Stimulated activated naive CD4-positive, alpha-beta T cell (primary cell): ENCODE data around the gene NUDT11.
"Not testable (repeated sequence)": the region's sequence is repeated elsewhere in the genome, so short reads cannot be mapped to it uniquely, and the experiment has no call there.

ENCODE experiments used
- DNase-seq, 6 experiments: peaks; one replicate each; lab custom pipeline; 2025; lab: John Stamatoyannopoulos, UW

NUDT11 gene

DNA sequence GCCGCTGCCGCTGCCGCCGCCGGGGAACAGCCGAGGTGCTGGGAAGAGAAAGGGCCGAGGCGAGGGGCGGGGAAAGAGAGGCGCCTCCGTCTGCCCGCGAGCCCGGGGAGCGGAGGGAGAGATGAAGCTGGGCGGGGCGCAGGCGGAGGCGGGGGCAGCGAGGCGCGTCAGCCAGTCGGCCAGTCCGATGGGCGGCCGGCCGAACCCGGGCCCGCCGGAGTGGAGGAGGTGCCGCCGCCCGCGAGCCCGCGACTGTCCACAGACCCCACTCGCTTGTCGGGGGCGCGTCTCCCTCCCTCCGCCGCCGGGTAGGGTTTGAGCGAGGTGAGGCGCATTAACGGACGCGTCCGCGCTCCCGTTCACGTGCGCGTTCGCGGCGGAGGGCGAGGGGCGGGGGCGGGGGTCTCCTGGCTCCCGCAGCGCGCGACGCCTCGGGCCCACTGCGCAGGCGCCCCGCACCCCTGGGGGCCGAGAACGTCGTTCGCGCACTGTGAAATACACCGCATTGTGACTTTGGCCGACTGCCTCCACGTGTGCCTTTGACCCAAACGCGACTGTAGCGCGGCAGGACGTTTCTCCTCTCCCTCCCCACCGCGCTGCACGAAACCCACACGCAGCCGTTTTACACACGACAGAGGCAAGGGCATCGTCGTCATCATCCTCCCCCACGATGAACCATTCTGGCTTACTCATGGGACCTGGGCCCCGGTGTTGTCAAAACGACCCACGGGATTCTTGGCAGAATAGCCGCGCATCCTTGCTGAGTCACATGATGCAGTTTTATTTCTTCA lies at the start of gene NUDT11:
Gene NUDT11 (minus strand): TSS at position 92 of the 791 bp plus-strand sequence. CDS start 148 bp downstream, outside the sequence.
- DNase-seq = peak in 1 of 6 experiments; percentile 12

GRCh38 chrX:51520393-51520792 lies 24.0 kb upstream of the NUDT11 start:
- no peak for DNase-seq

DNA sequence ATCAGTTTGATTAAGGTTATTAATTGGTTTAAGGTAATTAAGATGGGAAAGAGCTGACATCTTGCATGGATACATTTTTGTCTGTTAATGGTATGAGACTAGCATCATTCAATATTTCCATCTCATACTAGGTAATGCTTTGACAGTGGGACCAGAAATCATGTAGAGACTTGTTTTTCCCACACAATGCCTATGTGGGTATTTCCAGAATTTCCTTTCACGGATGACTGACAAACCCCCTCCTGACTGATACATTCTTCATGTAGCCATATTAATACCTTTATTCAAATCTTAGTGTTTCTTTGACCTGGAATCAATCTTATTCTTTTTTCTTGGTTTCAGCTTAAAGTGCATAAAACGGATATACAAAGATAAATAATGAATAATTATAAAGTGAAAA lies 22.7 kb upstream of the NUDT11 start:
- DNase-seq = not testable (repeated sequence)

- no peak for DNase-seq
Observed at GRCh38 chrX:51507551-51507950, 11.2 kb upstream of the NUDT11 start.

GRCh38 chrX:51495701-51496488 lies 497 bp downstream of the NUDT11 start:
- not testable (repeated sequence) for DNase-seq

GRCh38 chrX:51494409-51494808 lies 2.0 kb downstream of the NUDT11 start:
- no peak for DNase-seq

DNA sequence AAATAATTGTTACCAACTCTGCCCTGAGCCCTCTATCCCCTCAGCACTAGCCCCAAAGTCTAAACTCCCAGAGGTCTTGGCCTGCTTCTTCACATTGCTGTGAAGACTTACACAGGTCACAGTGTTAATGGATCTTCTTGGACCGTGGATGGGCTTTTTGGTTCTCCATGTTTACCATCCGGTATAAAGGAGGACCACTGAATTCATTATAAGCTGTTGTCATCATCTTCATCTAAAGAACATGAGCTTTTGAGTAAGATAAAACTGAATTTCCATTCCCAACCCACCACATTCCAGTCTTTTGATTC lies 8.5 kb downstream of the NUDT11 start:
- DNase-seq = no peak

DNA sequence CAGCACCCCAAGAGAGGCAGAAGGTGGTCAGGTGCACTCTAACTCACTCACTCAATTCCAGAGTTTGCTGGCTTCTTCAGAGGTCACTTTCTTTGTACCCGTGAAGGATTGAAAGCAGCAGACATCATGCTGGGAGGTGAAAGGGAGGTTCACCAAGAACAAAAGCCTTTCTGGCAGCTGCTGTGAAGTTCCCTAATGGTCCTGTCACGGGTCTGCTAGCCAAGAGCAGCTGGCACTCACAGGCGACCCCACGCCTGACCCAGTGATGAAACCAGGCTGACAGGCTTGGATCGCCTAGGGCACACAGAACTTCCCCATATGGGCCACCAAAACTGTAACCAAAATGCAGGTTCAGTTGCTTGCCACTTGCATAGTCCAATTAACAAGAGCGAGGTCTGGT lies 11.8 kb downstream of the NUDT11 start:
- DNase-seq = no peak

DNA sequence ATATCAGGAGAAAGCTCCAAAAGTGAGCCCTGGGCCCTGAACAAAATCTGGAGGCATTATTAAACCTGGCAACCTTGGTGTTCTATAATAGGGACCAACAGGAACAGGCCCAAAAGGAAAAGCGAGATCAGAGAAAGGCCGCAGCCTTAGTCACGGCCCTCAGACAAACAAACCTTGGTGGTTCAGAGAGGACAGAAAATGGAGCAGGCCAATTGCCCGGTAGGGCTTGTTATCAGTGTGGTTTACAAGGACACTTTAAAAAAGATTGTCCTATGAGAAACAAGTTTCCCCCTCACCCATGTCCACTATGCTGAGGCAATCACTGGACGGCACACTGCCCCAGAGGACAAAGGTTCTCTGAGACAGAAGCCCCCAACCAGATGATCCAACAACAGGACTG lies 14.0 kb downstream of the NUDT11 start:
- DNase-seq = not testable (repeated sequence)

DNA sequence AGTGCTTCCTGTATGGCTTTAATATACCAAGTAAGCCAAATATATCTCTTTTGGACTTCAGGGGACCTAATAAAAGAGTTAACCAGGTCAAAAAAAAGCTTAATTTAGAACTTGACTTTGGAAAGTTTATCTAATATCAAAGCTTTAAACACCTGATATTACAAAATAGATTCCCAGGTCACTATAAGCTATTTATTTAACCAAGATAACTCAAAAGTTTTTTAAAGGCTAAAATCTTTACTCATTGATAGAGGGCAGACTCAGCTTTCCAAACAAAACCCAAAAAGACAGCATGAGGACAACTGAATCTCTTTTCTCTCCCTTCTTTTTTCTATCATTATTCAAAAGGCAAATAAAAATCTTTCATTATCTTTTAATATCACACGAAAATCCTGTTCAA lies 19.5 kb downstream of the NUDT11 start:
- DNase-seq = no peak

- DNase-seq = no peak
Observed at GRCh38 chrX:51463322-51463721, 33.1 kb downstream of the NUDT11 start.

GRCh38 chrX:51461053-51462044 lies 35.0 kb downstream of the NUDT11 start:
- DNase-seq = peak in 4 of 6 experiments; percentile 0 to 53 (median 18)

DNA sequence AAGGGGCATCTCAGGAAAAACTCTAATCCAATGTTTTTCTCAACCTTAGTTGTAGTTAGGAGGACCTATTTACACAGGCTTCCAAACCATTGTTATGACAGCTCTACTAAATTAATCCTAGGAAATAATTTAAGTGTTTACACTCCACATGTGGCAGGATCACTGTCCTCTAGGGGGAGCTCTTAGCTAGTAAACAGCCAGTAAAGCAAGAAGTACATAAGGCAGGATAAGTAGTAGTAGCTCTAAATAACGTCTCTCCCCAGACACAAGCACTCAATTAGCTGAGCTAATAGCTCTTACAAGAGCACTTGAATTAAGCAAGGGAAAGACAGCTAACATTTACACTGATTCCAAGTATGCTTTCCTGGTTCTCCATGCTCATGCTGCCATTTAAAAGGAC lies 37.3 kb downstream of the NUDT11 start:
- DNase-seq = no peak

DNA sequence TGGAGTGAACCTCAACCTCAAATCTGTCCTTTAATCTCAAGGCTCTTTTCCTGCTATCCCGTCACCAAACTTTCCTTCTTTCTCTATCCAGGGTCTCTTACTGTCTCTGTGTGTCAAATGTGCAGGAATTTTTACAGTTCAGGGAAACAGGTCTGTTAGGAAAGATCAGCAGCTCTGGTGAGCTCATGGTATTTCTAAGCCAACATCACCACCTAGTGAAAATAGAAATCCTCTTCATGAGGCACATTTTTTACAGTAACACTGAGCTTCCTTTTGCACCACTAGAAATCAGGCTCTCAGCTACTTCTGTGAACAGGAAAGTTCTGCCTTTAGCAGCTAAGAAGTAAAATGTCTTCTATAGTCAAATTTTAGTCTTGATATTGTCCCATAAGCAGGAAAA lies 39.6 kb downstream of the NUDT11 start:
- no peak for DNase-seq

- DNase-seq = no peak
Observed at GRCh38 chrX:51456246-51456645, 40.1 kb downstream of the NUDT11 start.

GRCh38 chrX:51440365-51440764 lies 56.0 kb downstream of the NUDT11 start:
- no peak for DNase-seq
